Hepatocyte (in vitro differentiated cells): Measurements from ENCODE around the gene PLS1. TPM values are rescaled to one million over a fixed set of nuclear protein-coding genes. Genes with fewer than 3 reads are reported as not detected.

ENCODE experiments used
- DNase-seq: peaks from one replicate; pipeline ENCODE4 v3.0.0-alpha.2; 2016; ENCODE audit warnings: low spot score
- H2AFZ ChIP-seq: fragments of 200-600 bp; sonication (generic); 2 replicates; pipeline ENCODE4 v1.6.0; 2016; ENCODE audit warnings: antibody characterized with exemption, mild to moderate bottlenecking
- H3K27ac ChIP-seq: fragments of 200-600 bp; sonication (generic); 2 replicates; pipeline ENCODE4 v1.5.1; 2016; ENCODE audit warnings: mild to moderate bottlenecking
- H3K27me3 ChIP-seq: fragments of 200-600 bp; sonication (generic); 2 replicates; pipeline ENCODE4 v1.6.1; 2016
- H3K36me3 ChIP-seq: fragments of 200-600 bp; sonication (generic); replicated peaks from 2 replicates; pipeline ENCODE4 v1.5.1; 2016; ENCODE audit warnings: low read depth; ENCODE audit not compliant: insufficient read depth
- H3K4me1 ChIP-seq: fragments of 200-600 bp; sonication (generic); 2 replicates; pipeline ENCODE4 v1.5.1; 2016; ENCODE audit warnings: mild to moderate bottlenecking, moderate library complexity; ENCODE audit not compliant: insufficient read depth
- H3K4me2 ChIP-seq: fragments of 200-600 bp; sonication (generic); 2 replicates; pipeline ENCODE4 v1.6.0; 2016
- H3K4me3 ChIP-seq: fragments of 200-600 bp; sonication (generic); 2 replicates; pipeline ENCODE4 v1.5.1; 2016; ENCODE audit warnings: mild to moderate bottlenecking
- H3K79me2 ChIP-seq: fragments of 200-600 bp; sonication (generic); 2 replicates; pipeline ENCODE4 v1.6.0; 2017; ENCODE audit warnings: mild to moderate bottlenecking
- H3K9me2 ChIP-seq: fragments of 200-600 bp; sonication (generic); replicated peaks from 2 replicates; pipeline ENCODE4 v1.6.0; 2017; ENCODE audit warnings: mild to moderate bottlenecking; ENCODE audit not compliant: insufficient read depth
- H3K9me3 ChIP-seq: fragments of 200-600 bp; sonication (generic); 2 replicates; pipeline ENCODE4 v1.5.1; 2016; ENCODE audit warnings: low read depth, mild to moderate bottlenecking
- H4K20me1 ChIP-seq: fragments of 200-600 bp; sonication (generic); 2 replicates; pipeline ENCODE4 v1.6.0; 2016; ENCODE audit warnings: mild to moderate bottlenecking; ENCODE audit not compliant: insufficient read depth, poor library complexity, severe bottlenecking
- CTCF ChIP-seq: fragments of 200-600 bp; sonication (generic); IDR thresholded peaks from 2 replicates; pipeline ENCODE4 v1.5.1; 2016; ENCODE audit warnings: antibody characterized with exemption, mild to moderate bottlenecking; ENCODE audit not compliant: poor library complexity
- EZH2 ChIP-seq: fragments of 200-600 bp; sonication (generic); IDR thresholded peaks from 2 replicates; pipeline ENCODE4 v1.6.1; 2016; ENCODE audit warnings: antibody characterized with exemption, mild to moderate bottlenecking, borderline replicate concordance
- EZH2phosphoT487 ChIP-seq: fragments of 200-600 bp; sonication (generic); IDR thresholded peaks from one replicate; pipeline ENCODE4 v1.6.1; 2018; ENCODE audit warnings: antibody characterized with exemption, mild to moderate bottlenecking, low read depth, moderate library complexity; ENCODE audit not compliant: unreplicated experiment, severe bottlenecking
- WGBS: methylation state at CpG from one replicate; pipeline ENCODE4 v1.1.6; 2016; ENCODE audit warnings: low lambda C conversion rate; ENCODE audit errors: missing lambda C conversion rate; 5-methylcytosine and 5-hydroxymethylcytosine counted together
- polyA plus RNA-seq: library from polyadenylated mRNA; unstranded; fragments of >200 nt; fragmentation: Nextera tagmentation; extraction: Ambion mirVana; gene quantifications from 2 replicates; pipeline ENCODE4 v1.2.1, GENCODE V29; 2016
- total RNA-seq: library from RNA; depleted of rRNA; stranded (reverse); fragments of >200 nt; gene quantifications from 2 replicates; pipeline ENCODE4 v1.2.3, GENCODE V29; 2014

The PLS1 gene
- total and polyA plus RNA-seq, 2 experiments from 2014 or later, result 9.7 to 22.8 TPM

GRCh38 chr3:142646020-142646785 lies 50.0 kb downstream of the PLS1 start:
- TF ChIP-seq CTCF (no peak), EZH2phosphoT487 (no peak), EZH2 (no peak)
- no peaks in the 10 kb centered on the region for H3K4me1 ChIP-seq
- H3K9me2 ChIP-seq, result no peaks in the 10 kb centered on the region
- H3K9me3 ChIP-seq, result no peaks in the 10 kb centered on the region
- 90% methylated on average over 5 of the region's 5 CpGs for WGBS
- H4K20me1 ChIP-seq, result no peaks in the 10 kb centered on the region
- no peaks in the 10 kb centered on the region for H3K27me3 ChIP-seq
- peaks cover 3% of the 10 kb centered on the region for H3K79me2 ChIP-seq
- no peak overlapping the region for H3K4me2 ChIP-seq
- peak overlapping the region; percentile 6 for H3K27ac ChIP-seq
- no peak overlapping the region for H3K4me3 ChIP-seq
- H2AFZ ChIP-seq, result no peak overlapping the region
- H3K36me3 ChIP-seq, result no peaks in the 10 kb centered on the region
- DNase-seq, result no peak

- no peaks in the 10 kb centered on the region for H3K9me3 ChIP-seq
- no peak for TF ChIP-seq CTCF
- no peak for TF ChIP-seq EZH2phosphoT487
- TF ChIP-seq EZH2, result no peak
- H3K27me3 ChIP-seq, result no peaks in the 10 kb centered on the region
- no peak overlapping the region for H3K4me3 ChIP-seq
- no peaks in the 10 kb centered on the region for H4K20me1 ChIP-seq
- H2AFZ ChIP-seq, result no peak overlapping the region
- no peaks in the 10 kb centered on the region for H3K36me3 ChIP-seq
- no peaks in the 10 kb centered on the region for H3K79me2 ChIP-seq
- peak; percentile 41 for DNase-seq
- H3K9me2 ChIP-seq, result no peaks in the 10 kb centered on the region
- peak overlapping the region; percentile 45 for H3K27ac ChIP-seq
- no peaks in the 10 kb centered on the region for H3K4me1 ChIP-seq
- WGBS, result 94% methylated on average over 1 of the region's 1 CpG
- no peak overlapping the region for H3K4me2 ChIP-seq
Observed at GRCh38 chr3:142647856-142648255, 51.7 kb downstream of the PLS1 start.

GRCh38 chr3:142648950-142649349 lies 52.8 kb downstream of the PLS1 start:
- Histone ChIP-seq H3K27me3 (no peaks in the 10 kb centered on the region), H3K4me2 (no peak overlapping the region), H2AFZ (no peak overlapping the region), H3K27ac (peak overlapping the region; percentile 45), H3K4me1 (no peaks in the 10 kb centered on the region), H3K9me2 (no peaks in the 10 kb centered on the region), H4K20me1 (no peaks in the 10 kb centered on the region), H3K9me3 (no peaks in the 10 kb centered on the region), H3K4me3 (no peak overlapping the region), H3K36me3 (no peaks in the 10 kb centered on the region), H3K79me2 (peaks cover 2% of the 10 kb centered on the region)
- no peak for DNase-seq
- 88% methylated on average over 3 of the region's 3 CpGs for WGBS
- no peak for TF ChIP-seq EZH2
- TF ChIP-seq CTCF, result no peak
- no peak for TF ChIP-seq EZH2phosphoT487
